CD4-positive, alpha-beta T cell (primary cell): Measurements from ENCODE around the gene SLCO2A1. TPM values are rescaled to one million over a fixed set of nuclear protein-coding genes. Genes with fewer than 3 reads are reported as not detected.

Source experiments
- ATAC-seq: fragments of 200-7000 bp; cut with Tn5 transposase; one replicate; pipeline ENCODE4 v1.10.0; 2022; ENCODE audit warnings: mild to moderate bottlenecking; ENCODE audit not compliant: poor library complexity
- CTCF ChIA-PET: fragments of 350-600 bp; sonication (Branson Sonifier 250); formaldehyde crosslinking; loops from one replicate; lab custom pipeline; 2021; ENCODE audit warnings: antibody characterized with exemption, inconsistent platforms; lab: Charles Lee
- POLR2A ChIA-PET: fragments of 350-600 bp; sonication (Branson Sonifier 250); formaldehyde crosslinking; loops from one replicate; lab custom pipeline; 2021; ENCODE audit warnings: antibody characterized with exemption, inconsistent platforms; lab: Charles Lee
- DNase-seq, 14 experiments: peaks; one replicate each; pipeline ENCODE4 v3.0.0-alpha.2; 2013 to 2020; ENCODE audit warnings: mixed read lengths in 2 of 14
- H3K27ac ChIP-seq, 2 donors: one replicate each; pipeline versions ENCODE4 v1.5.1 to v1.7.0; 2013; ENCODE audit warnings: low read length in 2 of 2, low read depth in 1 of 2, mild to moderate bottlenecking in 1 of 2
- H3K27me3 ChIP-seq, 2 experiments: 1 replicate in 1 of 2; 2 replicates in 1 of 2; pipeline versions ENCODE4 v1.6.1 to v1.7.0; 2013; ENCODE audit warnings: low read length in 2 of 2, control low read depth in 1 of 2, mild to moderate bottlenecking in 1 of 2, moderate library complexity in 1 of 2; ENCODE audit not compliant: insufficient read depth in 2 of 2, control insufficient read depth in 1 of 2
- H3K36me3 ChIP-seq: one replicate; pipeline ENCODE4 v1.6.1; 2013; ENCODE audit warnings: low read length, control low read depth; ENCODE audit not compliant: insufficient read depth
- H3K4me1 ChIP-seq: one replicate; pipeline ENCODE4 v1.6.1; 2013; ENCODE audit warnings: low read length, control low read depth; ENCODE audit not compliant: insufficient read depth
- H3K4me3 ChIP-seq: one replicate; pipeline ENCODE4 v1.5.1; 2013; ENCODE audit warnings: mild to moderate bottlenecking, low read length, moderate library complexity
- H3K9me3 ChIP-seq, 2 experiments: 1 replicate in 1 of 2; 2 replicates in 1 of 2; pipeline versions ENCODE4 v1.6.1 to v1.7.0; 2013; ENCODE audit warnings: low read length in 2 of 2, mild to moderate bottlenecking in 2 of 2, control low read depth in 1 of 2, moderate library complexity in 1 of 2; ENCODE audit not compliant: control insufficient read depth in 1 of 2, insufficient read depth in 1 of 2
- H3K27ac Mint-ChIP-seq: one replicate; pipeline ENCODE4 v1.8.0; 2020; ENCODE audit warnings: mixed read lengths
- H3K27me3 Mint-ChIP-seq: one replicate; pipeline ENCODE4 v1.8.0; 2021; ENCODE audit warnings: mixed read lengths
- H3K36me3 Mint-ChIP-seq: one replicate; pipeline ENCODE4 v1.8.0; 2021; ENCODE audit warnings: low read depth, mixed read lengths
- H3K4me1 Mint-ChIP-seq: one replicate; pipeline ENCODE4 v1.8.0; 2021; ENCODE audit warnings: low read depth, mixed read lengths
- H3K4me3 Mint-ChIP-seq: one replicate; pipeline ENCODE4 v1.8.0; 2020; ENCODE audit warnings: mild to moderate bottlenecking, mixed read lengths
- H3K9me3 Mint-ChIP-seq: one replicate; pipeline ENCODE4 v1.8.0; 2020; ENCODE audit warnings: mixed read lengths
- intact Hi-C, 2 experiments: fragments of 100-400 bp; cut with DNase I in 1 of 2; cut with micrococcal nuclease in 1 of 2; formaldehyde crosslinking; loops; one replicate each; pipeline versions ENCODE4 v1.15.1 to v1.9.0; 2023 to 2025; cut with DNase I, micrococcal nuclease
- total RNA-seq, 174 experiments: library from RNA in 2 of 174; stranded (reverse) in 2 of 174; gene quantifications; one replicate each; pipeline ENCODE4 v1.2.3 and lab custom pipeline; 2021 to 2026
- TF ChIP-seq, protein P1 (sequence below): fragments of 200-600 bp; IDR thresholded peaks from one replicate; pipeline ENCODE4 v1.8.0; 2022; ENCODE audit warnings: antibody characterized with exemption, mild to moderate bottlenecking

SLCO2A1 gene
- total RNA-seq, 2 experiments from 2014 or later: not detected

DNA sequence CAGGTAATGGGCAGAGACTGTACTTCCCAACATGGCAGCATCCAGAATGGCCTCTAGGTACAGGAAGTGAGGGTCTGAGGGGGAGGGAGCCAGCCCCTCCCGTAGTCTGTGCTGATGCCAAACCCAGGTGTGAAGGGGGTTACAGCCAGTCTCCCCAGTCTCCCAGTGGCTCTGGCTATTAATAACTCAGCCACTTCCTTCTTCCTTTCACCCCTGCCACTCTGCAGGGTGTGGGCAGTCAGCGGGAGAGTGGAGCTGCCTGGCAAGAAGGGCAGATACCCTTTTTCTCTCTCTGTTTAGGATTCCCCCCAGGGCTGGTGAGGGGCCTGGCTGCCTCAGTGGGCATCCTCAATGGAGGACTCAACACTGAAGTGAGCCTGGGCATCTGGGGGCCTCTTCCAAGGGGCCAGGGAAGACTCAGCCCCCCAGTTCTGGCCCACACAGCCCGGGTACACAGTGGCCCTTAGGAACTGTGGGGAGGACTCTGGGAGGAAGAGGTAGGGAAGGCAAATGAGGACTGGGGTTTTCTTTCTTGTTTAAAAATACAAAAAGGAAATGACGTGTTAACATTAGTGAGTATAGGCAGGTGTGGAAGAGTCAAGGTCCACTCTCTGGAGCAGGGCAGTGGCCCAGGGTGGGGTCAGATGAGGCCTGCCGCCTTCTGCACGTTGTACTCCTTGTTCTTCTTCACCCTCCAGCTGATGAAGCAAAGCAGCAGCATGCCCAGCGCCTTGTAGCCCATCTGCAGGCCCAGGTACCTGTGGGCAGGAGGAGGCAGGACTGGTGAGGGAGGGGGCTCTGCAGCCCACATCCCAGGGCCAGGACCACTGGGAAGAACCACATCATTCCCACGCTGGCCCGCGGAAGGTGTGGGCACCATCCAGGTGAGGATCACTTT is 95.4 kb downstream of the SLCO2A1 start:
- Histone ChIP-seq H3K9me3 (no peaks in the 10 kb centered on the region), H3K27me3 (peaks cover 0 to 3% of the 10 kb centered on the region in 2 experiments), H3K27ac (no peak overlapping the region), H3K4me1 (no peaks in the 10 kb centered on the region), H3K36me3 (no peaks in the 10 kb centered on the region), H3K4me3 (no peak overlapping the region)
- H3K4me1 Mint-ChIP-seq: no peaks in the 10 kb centered on the region
- TF ChIP-seq, protein P1, sequence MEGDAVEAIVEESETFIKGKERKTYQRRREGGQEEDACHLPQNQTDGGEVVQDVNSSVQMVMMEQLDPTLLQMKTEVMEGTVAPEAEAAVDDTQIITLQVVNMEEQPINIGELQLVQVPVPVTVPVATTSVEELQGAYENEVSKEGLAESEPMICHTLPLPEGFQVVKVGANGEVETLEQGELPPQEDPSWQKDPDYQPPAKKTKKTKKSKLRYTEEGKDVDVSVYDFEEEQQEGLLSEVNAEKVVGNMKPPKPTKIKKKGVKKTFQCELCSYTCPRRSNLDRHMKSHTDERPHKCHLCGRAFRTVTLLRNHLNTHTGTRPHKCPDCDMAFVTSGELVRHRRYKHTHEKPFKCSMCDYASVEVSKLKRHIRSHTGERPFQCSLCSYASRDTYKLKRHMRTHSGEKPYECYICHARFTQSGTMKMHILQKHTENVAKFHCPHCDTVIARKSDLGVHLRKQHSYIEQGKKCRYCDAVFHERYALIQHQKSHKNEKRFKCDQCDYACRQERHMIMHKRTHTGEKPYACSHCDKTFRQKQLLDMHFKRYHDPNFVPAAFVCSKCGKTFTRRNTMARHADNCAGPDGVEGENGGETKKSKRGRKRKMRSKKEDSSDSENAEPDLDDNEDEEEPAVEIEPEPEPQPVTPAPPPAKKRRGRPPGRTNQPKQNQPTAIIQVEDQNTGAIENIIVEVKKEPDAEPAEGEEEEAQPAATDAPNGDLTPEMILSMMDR: no peak
- ChIA-PET CTCF (no interaction called here), POLR2A (no interaction called here)
- no peaks in the 10 kb centered on the region for H3K9me3 Mint-ChIP-seq
- H3K27me3 Mint-ChIP-seq: peaks cover under 1% of the 10 kb centered on the region
- no peak overlapping the region for H3K27ac Mint-ChIP-seq
- no peak for ATAC-seq
- H3K4me3 Mint-ChIP-seq: no peak overlapping the region
- no peaks in the 10 kb centered on the region for H3K36me3 Mint-ChIP-seq
- no peak for DNase-seq
- intact Hi-C loops: no loop called here

GRCh38 chr3:133933097-133934024 is 96.4 kb downstream of the SLCO2A1 start:
- no peak for ATAC-seq
- H3K4me3 Mint-ChIP-seq: no peak overlapping the region
- H3K9me3 Mint-ChIP-seq: no peaks in the 10 kb centered on the region
- H3K27me3 ChIP-seq: peaks cover 0 to 8% of the 10 kb centered on the region in 2 experiments
- H3K27ac ChIP-seq: no peak overlapping the region
- H3K27me3 Mint-ChIP-seq: peaks cover 8% of the 10 kb centered on the region
- no peaks in the 10 kb centered on the region for H3K36me3 ChIP-seq
- POLR2A ChIA-PET: no interaction called here
- H3K9me3 ChIP-seq: no peaks in the 10 kb centered on the region
- intact Hi-C loops: no loop called here
- H3K4me1 Mint-ChIP-seq: peaks cover 3% of the 10 kb centered on the region
- TF ChIP-seq, protein P1: no peak
- H3K4me3 ChIP-seq: no peak overlapping the region
- H3K4me1 ChIP-seq: peaks cover under 1% of the 10 kb centered on the region
- CTCF ChIA-PET: no interaction called here
- no peaks in the 10 kb centered on the region for H3K36me3 Mint-ChIP-seq
- H3K27ac Mint-ChIP-seq: no peak overlapping the region
- DNase-seq: no peak

DNA sequence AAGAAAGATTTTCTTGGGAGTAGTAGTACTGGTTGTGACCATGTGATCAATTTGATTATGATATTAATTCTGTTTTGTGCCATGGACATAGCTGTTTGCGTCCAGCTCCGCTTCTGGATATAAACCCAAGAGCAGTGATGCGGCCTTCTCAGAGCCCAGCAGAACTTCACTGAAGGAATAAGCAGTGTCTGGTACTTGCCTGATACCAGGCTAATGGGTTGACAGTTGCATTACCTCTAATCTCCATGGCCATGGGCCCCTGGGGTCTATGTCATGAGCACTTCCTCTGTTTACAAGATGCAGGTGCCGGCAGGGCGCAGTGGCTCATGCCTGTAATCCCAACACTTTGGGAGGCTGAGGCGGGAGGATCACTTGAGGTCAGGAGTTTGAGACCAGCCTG is 97.7 kb downstream of the SLCO2A1 start:
- DNase-seq (no peak), ATAC-seq (no peak)
- Mint-ChIP-seq H3K27ac (no peak overlapping the region), H3K27me3 (peaks cover 14% of the 10 kb centered on the region), H3K9me3 (no peaks in the 10 kb centered on the region), H3K36me3 (no peaks in the 10 kb centered on the region), H3K4me1 (peaks cover 7% of the 10 kb centered on the region), H3K4me3 (no peak overlapping the region)
- POLR2A ChIA-PET: no interaction called here
- no peak overlapping the region for H3K4me3 ChIP-seq
- TF ChIP-seq, protein P1: no peak
- intact Hi-C loops: no loop called here
- no peaks in the 10 kb centered on the region for H3K9me3 ChIP-seq
- H3K27ac ChIP-seq: no peak overlapping the region
- H3K36me3 ChIP-seq: no peaks in the 10 kb centered on the region
- CTCF ChIA-PET: no interaction called here
- peaks cover 12% of the 10 kb centered on the region for H3K4me1 ChIP-seq
- H3K27me3 ChIP-seq: peaks cover 0 to 12% of the 10 kb centered on the region in 2 experiments
